OCI-LY1 (cell line): ENCODE measurements around the gene FOXJ3.

Source experiments
- CTCF ChIP-seq: fragments of 200-600 bp; sonication (generic), shearing (Covaris generic); IDR thresholded peaks from 2 replicates; pipeline ENCODE4 v1.5.1; 2017; ENCODE audit warnings: mild to moderate bottlenecking, antibody characterized with exemption, low read length, moderate library complexity, mixed read lengths
- EZH2 ChIP-seq: fragments of 200-600 bp; sonication (generic), shearing (Covaris generic); IDR thresholded peaks from 2 replicates; pipeline ENCODE4 v1.8.0; 2017; ENCODE audit warnings: borderline replicate concordance, mixed run types, mild to moderate bottlenecking, antibody characterized with exemption, low read length, moderate library complexity, mixed read lengths

- no peak for TF ChIP-seq CTCF
- no peak for TF ChIP-seq EZH2
Measured at GRCh38 chr1:42251042-42251441, 84.0 kb downstream of the FOXJ3 start.
